WERI-Rb-1 (cell line): ENCODE measurements around the gene GAR1.
"Not testable (repeated sequence)": the region's sequence is repeated elsewhere in the genome, so short reads cannot be mapped to it uniquely, and the experiment has no call there.

Experiments
- DNase-seq: peaks from one replicate; pipeline ENCODE4 v3.0.0-alpha.2; 2020
- H3K27ac ChIP-seq: fragments of 250-450 bp; sonication (Bioruptor Pico); 2 replicates; pipeline ENCODE4 v1.5.1; 2020; ENCODE audit warnings: mild to moderate bottlenecking, moderate library complexity
- H3K27me3 ChIP-seq: fragments of 250-450 bp; sonication (Bioruptor Pico); 2 replicates; pipeline ENCODE4 v1.5.1; 2021; ENCODE audit warnings: mild to moderate bottlenecking, low read depth, moderate library complexity; ENCODE audit not compliant: insufficient read depth, severe bottlenecking
- H3K36me3 ChIP-seq: fragments of 250-450 bp; sonication (Bioruptor Pico); 2 replicates; pipeline ENCODE4 v1.5.1; 2020; ENCODE audit warnings: mild to moderate bottlenecking, moderate library complexity
- H3K4me3 ChIP-seq: 2 replicates; pipeline ENCODE4 v1.5.1; 2011; ENCODE audit warnings: low read depth, mild to moderate bottlenecking, control low read depth, low read length
- H3K9me3 ChIP-seq: fragments of 250-450 bp; sonication (Bioruptor Pico); 2 replicates; pipeline ENCODE4 v1.5.1; 2021; ENCODE audit warnings: mild to moderate bottlenecking, moderate library complexity; ENCODE audit not compliant: severe bottlenecking
- CTCF ChIP-seq: IDR thresholded peaks from 2 replicates; pipeline ENCODE4 v1.5.1; 2011; ENCODE audit warnings: low read depth, mild to moderate bottlenecking, control low read depth, inconsistent platforms, low read length

Gene GAR1

GRCh38 chr4:109815151-109816081, at the start of gene GAR1:
GAR1 (plus strand) TSS chr4:109815762; CDS start chr4:109816165, 403 bp downstream.
- H3K27me3 ChIP-seq = no peaks in the 10 kb centered on the region
- TF ChIP-seq CTCF = no peak
- DNase-seq = peak; percentile 96

GRCh38 chr4:109782092-109782491, 33.5 kb upstream of the GAR1 start:
- H3K9me3 ChIP-seq, H3K27ac ChIP-seq, H3K27me3 ChIP-seq, H3K4me3 ChIP-seq, H3K36me3 ChIP-seq, DNase-seq: not testable (repeated sequence)

More at GRCh38 chr4:109815151-109816081, at the start of gene GAR1:
- peaks cover 34% of the 10 kb centered on the region for H3K36me3 ChIP-seq
- peak within 1 kb of the TSS; percentile 73 for H3K27ac ChIP-seq
- H3K4me3 ChIP-seq = peak within 1 kb of the TSS; percentile 87
- no peaks in the 10 kb centered on the region for H3K9me3 ChIP-seq

- no peak for DNase-seq
- H3K9me3 ChIP-seq = no peaks in the 10 kb centered on the region
- H3K27ac ChIP-seq = no peak overlapping the region
- H3K27me3 ChIP-seq = no peaks in the 10 kb centered on the region
- H3K4me3 ChIP-seq = no peak overlapping the region
- H3K36me3 ChIP-seq = no peaks in the 10 kb centered on the region
- no peak for TF ChIP-seq CTCF
These were observed 28.7 kb upstream of the GAR1 start for GRCh38 chr4:109786846-109787245.

GRCh38 chr4:109787807-109788206, 27.8 kb upstream of the GAR1 start:
- TF ChIP-seq CTCF = no peak
- H3K36me3 ChIP-seq = no peaks in the 10 kb centered on the region
- DNase-seq = no peak
- no peaks in the 10 kb centered on the region for H3K27me3 ChIP-seq
- H3K9me3 ChIP-seq = no peaks in the 10 kb centered on the region
- H3K4me3 ChIP-seq = no peak overlapping the region
- H3K27ac ChIP-seq = no peak overlapping the region

GRCh38 chr4:109795059-109795458, 20.5 kb upstream of the GAR1 start:
- Histone ChIP-seq H3K36me3 (no peaks in the 10 kb centered on the region), H3K9me3 (no peaks in the 10 kb centered on the region), H3K4me3 (no peak overlapping the region), H3K27me3 (no peaks in the 10 kb centered on the region), H3K27ac (no peak overlapping the region)
- DNase-seq = no peak
- TF ChIP-seq CTCF = no peak

GRCh38 chr4:109798866-109799265, 16.7 kb upstream of the GAR1 start:
- no peaks in the 10 kb centered on the region for H3K27me3 ChIP-seq
- no peaks in the 10 kb centered on the region for H3K36me3 ChIP-seq
- H3K4me3 ChIP-seq = no peak overlapping the region
- no peaks in the 10 kb centered on the region for H3K9me3 ChIP-seq
- no peak overlapping the region for H3K27ac ChIP-seq
- no peak for DNase-seq
- no peak; the same call in 1 of the 2 replicates for TF ChIP-seq CTCF
